ENCODE results near the gene SDE2.

SDE2 gene

DNA sequence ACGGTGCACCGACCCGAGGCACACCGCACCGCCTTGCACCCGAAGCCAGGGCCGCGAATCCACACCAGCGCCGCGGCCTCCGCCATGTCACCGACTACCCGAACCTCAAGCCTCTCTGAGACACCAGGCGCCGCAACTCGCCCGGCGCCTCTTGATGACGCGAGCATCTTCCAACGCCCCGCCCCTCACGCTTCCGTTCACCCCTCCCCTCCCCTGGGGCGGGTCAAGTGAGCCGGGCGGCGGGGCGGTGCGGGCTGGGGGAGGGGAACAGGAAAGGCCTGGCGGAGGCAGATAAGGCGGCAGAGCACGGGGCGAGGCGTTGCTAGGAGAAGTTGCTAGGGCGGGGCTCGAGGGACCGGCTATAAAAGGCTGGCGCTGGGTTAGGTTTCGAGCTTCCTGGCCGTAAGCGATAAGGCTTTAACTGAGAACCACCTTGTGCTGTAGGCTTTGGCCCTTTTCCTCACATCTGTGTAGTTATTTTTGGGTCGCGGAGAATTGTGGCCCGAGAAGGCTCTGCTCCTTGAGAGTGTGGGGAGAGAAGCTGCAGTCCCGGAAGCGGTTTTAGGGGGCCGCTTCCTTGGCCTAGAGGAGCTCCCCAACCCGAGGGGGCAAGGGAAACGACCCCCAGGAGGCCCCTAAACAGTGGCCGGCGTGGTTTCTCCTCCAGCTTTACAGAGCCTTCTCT, at the start of gene SDE2:
Gene SDE2 (minus strand): TSS at position 117 of the 685 bp plus-strand sequence. CDS start 31 bp downstream, at position 86.
- H3K4me3 ChIP-seq (ENCODE audit: low read length): peak within 1 kb of the TSS; percentile 97
- TF ChIP-seq ZNF274 (IDR thresholded peaks at IDR 0.05; ENCODE audit: low read depth, low read length): no peak

DNA sequence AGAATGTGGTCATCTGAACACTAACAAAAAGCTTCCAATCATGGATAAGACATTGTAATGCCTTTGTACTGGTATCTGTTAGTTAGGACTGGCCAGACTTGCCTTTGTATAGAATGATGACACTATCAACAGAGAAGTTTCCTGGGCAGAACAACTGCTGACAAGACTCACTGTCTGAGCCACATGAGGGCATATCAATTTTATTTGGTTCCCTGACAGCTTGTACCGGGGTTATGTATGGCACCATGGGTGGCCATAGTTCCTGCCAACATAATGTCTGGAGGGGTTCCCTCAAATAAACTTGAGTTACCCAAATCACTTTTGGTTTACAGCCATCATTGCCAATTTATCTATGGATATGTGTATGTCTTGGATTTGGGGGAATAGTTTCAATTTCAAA, 49.7 kb upstream of the SDE2 start:
- H3K4me3 ChIP-seq (ENCODE audit: low read length): no peak overlapping the region
- TF ChIP-seq ZNF274 (IDR thresholded peaks at IDR 0.05; ENCODE audit: low read depth, low read length): no peak

DNA sequence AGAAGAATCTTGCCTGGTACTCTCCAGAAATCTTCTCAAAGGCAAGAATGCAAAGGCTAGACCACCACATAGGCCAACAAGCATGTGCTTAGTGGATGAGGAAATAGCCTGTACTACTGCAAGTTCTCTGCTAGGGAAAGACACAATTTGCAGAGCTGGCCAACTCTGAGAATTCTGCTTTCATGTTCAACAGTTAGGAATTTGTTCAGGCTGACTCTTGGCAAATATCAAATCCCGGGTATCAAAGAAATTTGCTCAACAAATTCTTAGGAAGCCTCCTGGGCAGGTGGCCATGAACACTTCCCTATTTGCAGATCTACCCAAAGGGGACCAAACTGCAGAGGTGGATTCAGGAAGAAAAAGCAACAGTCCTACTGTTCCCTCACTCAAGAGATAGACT, 48.4 kb upstream of the SDE2 start:
- no peak for TF ChIP-seq ZNF274 (IDR thresholded peaks at IDR 0.05; ENCODE audit: low read depth, low read length)
- H3K4me3 ChIP-seq (ENCODE audit: low read length): no peak overlapping the region

DNA sequence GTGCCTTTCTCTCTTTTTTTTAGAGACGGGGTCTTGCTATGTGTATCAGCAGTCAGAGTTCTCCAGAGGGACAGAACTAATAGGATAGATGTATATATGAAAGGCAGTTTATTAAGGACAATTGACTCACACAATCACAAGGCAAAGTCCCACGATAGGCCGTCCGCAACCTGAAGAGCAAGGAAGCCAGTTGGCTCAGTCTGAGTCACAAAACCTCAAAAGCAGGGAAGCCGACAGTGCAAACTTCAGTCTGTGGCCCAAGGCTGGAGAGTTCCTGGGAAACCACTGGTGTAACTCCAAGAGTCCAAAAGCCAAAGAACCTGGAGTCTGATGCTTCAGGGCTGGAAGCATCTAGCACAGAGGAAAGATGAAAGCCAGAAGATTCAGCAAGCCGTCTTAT, 47.1 kb upstream of the SDE2 start:
- TF ChIP-seq ZNF274 (IDR thresholded peaks at IDR 0.05; ENCODE audit: low read depth, low read length): no peak
- no peak overlapping the region for H3K4me3 ChIP-seq (ENCODE audit: low read length)

DNA sequence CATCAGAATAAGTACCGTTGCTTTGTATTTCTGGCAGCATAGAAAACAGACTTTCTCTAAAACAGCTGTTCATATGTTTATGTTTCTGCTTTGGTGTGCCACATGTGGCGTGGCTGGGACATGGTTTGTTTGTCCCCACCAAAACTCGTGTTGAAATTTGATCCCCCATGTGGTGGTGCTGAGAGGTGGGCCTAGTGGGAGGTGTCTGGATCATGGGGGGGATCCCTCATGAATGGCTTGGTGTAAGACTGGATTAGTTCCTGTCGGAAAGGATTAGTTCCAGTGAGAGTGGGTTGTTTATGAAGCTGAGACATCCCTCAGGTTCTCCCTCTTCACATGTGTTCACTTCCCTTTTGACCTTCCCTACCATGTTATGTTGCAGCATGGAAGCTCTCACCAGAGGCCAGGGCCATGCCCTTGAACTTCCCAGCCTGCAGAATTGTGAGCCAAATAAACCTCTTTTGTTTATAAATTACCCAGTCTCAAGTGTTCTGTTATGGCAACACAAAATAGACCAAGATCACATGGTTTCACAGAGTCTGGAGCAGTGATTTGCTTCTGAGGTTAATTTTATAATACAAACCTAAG, 45.5 kb upstream of the SDE2 start:
- no peak for TF ChIP-seq ZNF274 (IDR thresholded peaks at IDR 0.05; ENCODE audit: low read depth, low read length)
- no peak overlapping the region for H3K4me3 ChIP-seq (ENCODE audit: low read length)

DNA sequence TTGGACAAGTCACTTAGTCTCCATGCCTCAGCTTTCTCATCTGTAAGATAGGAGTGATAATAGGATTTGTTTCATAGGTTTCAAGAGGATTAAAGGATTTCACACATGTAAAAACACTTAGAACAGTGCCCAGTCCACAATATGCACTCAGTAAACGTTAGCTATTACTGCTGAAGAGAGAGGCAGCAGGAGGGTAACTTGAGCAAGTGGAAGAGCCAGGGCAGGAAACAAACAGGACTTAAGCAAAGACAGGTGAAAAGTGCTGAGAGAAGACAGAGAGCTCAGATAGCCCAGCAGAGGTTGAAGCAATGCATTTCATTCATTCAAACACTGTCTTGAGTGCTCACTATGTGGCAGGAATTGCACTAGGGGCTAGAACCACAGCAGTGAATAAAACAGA, 42.3 kb upstream of the SDE2 start:
- no peak overlapping the region for H3K4me3 ChIP-seq (ENCODE audit: low read length)
- TF ChIP-seq ZNF274 (IDR thresholded peaks at IDR 0.05; ENCODE audit: low read depth, low read length): no peak

DNA sequence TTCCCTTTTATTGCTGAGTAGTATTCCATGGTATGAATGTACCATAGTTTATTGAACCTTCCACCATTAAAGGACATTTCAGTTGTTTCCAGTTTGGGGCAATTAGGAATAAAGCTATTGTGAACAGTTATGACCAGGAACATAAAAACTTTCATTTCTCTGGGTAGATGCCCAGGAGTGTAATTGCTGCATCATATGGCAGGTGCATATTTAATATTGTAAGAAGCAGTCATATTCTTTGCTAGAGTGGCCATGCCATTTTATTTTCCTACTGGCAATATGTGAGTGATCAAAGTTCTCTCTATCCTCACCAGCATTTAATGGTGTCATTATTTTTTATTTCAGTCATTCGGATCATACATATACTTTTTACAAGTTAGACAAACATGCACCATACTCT, 39.5 kb upstream of the SDE2 start:
- no peak overlapping the region for H3K4me3 ChIP-seq (ENCODE audit: low read length)
- no peak for TF ChIP-seq ZNF274 (IDR thresholded peaks at IDR 0.05; ENCODE audit: low read depth, low read length)

DNA sequence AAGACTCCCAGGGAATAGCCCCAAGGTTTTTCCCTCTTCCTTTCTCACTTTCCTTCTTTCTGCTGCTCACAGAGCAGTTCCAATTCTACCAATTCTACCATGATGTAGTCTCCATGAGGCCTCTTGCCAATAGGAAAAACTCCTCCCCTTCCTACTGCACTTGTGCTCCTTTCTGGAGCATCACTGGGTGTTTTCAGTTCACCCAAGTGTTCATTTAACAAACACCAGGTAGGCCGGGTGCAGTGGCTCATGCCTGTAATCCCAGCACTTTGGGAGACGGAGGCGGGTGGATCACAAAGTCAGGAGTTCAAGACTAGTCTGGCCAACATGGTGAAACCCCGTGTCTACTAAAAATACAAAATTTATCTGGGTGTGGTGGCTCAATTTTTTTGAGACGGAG, 36.8 kb upstream of the SDE2 start:
- no peak overlapping the region for H3K4me3 ChIP-seq (ENCODE audit: low read length)
- TF ChIP-seq ZNF274 (IDR thresholded peaks at IDR 0.05; ENCODE audit: low read depth, low read length): no peak

DNA sequence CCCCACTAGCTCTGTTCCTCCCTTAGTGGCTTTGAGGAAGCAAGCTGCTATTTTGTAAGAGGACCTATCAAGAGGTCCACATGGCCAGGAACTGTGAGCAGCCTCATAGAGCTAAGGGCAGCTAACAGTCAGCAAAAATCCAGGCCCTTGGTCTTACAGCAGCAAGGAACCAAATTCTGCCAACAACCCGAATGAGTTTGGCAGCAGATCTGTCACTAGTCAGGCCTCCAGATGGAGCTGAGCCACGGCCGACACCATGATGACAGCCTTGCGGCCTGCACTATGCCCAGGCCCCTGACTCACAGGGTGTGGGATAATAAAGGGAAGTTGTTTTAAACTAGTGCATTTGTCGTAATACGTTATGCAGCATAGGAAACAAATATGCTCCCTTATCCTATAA, 35.3 kb upstream of the SDE2 start:
- no peak overlapping the region for H3K4me3 ChIP-seq (ENCODE audit: low read length)
- TF ChIP-seq ZNF274 (IDR thresholded peaks at IDR 0.05; ENCODE audit: low read depth, low read length): no peak

DNA sequence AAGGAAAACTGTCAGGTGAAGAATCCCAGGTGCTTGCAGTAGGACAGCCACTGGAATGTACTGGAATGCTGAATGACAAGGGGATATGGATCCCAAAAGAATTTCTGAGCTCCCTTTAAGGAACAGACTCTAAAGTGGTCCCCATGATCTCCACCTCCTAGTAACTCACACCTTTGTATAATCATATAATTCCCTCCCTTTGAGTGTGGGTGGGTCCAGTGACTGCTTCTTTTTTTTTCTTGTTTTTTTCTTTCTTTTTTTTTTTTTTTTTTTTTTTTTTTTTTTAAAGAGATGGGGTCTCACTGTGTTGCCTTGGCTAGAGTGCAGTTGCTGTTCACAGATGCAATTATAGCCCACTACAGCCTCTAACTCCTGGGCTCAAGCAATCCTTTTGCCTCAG, 34.8 kb upstream of the SDE2 start:
- TF ChIP-seq ZNF274 (IDR thresholded peaks at IDR 0.05; ENCODE audit: low read depth, low read length): no peak
- H3K4me3 ChIP-seq (ENCODE audit: low read length): no peak overlapping the region

DNA sequence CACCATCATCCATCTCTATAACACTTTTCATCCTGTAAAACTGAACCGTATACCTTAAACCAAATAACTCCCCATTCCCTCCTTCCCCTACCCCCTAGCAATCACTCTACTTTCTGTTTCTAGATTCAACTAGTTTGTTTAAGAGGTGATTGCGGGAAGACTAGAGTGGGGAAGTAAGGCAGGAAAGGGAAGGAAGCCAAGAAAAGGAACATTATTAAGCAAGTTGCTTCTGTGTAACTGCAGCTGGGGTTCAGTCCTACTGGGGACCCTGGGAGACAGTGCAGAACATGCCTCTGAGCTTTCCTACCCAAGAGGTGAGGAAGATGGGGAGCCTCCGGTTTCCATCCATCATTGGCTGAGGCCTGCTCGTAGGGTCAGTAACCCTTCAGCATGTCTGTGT, 34.4 kb upstream of the SDE2 start:
- no peak for TF ChIP-seq ZNF274 (IDR thresholded peaks at IDR 0.05; ENCODE audit: low read depth, low read length)
- H3K4me3 ChIP-seq (ENCODE audit: low read length): no peak overlapping the region

DNA sequence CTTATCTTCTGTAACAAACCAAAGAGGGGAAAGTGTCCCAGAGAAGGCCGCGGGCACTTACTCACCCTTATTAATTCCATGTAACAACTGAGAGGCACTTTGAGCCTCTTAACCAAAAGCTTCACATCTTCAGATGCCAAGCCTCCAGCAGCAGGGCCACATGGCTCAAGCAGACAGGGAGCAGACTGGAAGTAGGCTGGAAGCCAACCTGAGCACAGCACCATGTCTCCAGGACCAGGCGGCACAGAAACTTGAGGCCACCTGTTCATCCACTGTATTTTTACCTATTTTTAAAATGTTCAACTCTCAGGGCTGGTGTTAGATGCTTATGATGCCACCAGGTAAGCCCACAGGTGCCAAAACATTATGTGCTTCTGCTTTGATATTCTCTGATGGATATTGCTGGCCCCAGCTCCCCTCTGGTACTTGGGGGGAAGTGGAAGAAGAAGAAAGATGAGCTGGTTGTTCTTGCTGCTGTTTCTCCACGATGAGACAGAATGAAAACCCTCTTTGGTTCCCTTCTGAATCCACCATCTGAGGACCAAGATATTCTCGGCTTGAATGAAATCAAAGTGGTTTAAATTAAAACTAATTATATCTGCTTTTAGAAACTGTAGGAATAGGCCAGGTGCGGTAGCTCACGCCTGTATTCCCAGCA, 30.6 kb upstream of the SDE2 start:
- TF ChIP-seq ZNF274 (IDR thresholded peaks at IDR 0.05; ENCODE audit: low read depth, low read length): no peak
- no peak overlapping the region; the same call in 1 of the 2 replicates for H3K4me3 ChIP-seq (ENCODE audit: low read length)

DNA sequence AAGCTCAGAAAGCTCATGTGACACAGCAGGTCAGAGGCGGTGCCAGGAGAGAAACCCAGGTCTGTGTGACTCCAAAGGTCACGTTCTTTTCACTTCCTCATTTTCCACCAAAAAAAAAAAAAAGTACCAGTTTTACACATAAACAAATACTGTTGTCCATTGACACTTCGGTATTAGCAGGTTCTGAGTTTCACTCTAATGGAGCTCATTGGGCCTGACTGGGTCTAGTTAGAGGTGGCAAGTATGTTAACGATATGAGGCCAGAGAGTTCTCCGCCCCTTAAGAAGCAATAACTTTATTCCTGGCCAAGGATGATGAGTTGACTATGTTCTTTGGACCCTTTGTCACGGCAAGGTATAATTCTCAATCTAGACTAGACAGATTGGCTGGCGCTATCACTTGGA, 30.0 kb upstream of the SDE2 start:
- no peak for TF ChIP-seq ZNF274 (IDR thresholded peaks at IDR 0.05; ENCODE audit: low read depth, low read length)
- no peak overlapping the region; the same call in 1 of the 2 replicates for H3K4me3 ChIP-seq (ENCODE audit: low read length)

DNA sequence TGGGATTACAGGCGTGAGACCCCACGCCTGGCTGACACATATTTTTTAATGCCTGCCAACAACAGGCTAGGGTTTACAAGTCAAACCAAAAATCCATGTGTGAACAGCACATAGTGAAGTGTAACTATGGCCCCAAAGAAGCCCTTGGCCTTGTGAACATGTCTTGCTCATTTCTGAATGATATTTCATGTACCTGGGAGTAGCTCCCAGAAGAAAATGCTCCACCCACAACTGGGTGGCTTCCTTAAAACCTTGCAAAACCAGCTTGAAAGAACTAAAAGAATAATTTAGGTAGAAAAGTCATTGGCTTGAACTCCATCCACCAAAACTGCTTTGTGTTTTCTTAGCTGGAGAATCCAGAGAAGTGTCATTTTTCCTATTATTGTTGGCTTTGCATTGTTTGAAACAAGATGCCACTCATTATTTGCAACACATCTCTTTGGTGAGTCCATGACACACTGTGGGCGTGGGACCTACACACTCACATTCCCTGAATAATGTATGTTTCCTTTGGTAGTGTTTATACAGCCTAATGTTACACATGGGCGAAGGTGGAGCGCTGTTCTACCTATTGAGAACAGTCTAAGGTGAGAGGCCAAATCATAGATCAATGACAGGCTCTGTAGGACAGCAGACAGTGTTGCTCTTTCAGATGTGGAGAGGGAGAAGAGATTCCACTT, 28.5 kb upstream of the SDE2 start:
- no peak overlapping the region for H3K4me3 ChIP-seq (ENCODE audit: low read length)
- TF ChIP-seq ZNF274 (IDR thresholded peaks at IDR 0.05; ENCODE audit: low read depth, low read length): no peak

DNA sequence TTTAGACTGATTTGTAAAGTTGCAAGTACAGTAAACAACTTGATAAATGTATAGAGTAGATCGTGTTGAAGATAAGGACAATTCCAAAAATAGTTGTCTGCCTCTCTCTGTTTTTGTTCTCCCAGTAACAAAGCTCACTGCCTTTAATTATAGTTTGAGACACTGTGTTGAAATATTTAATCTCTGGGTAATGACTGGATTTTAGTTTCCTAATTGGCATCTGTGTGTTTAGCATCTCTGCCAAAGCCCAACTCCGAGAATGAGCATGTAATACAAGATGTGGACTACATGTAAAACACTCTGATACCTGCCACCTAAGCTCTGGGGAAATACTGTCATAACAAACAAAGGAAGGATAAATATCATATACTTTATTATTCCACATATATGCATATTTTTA, 27.7 kb upstream of the SDE2 start:
- no peak overlapping the region for H3K4me3 ChIP-seq (ENCODE audit: low read length)
- TF ChIP-seq ZNF274 (IDR thresholded peaks at IDR 0.05; ENCODE audit: low read depth, low read length): no peak
